AG09309 (cell line): ENCODE measurements around the gene SLC25A42.
"Not testable (repeated sequence)": the region's sequence is repeated elsewhere in the genome, so short reads cannot be mapped to it uniquely, and the experiment has no call there.

Experiments
- DNase-seq: peaks from one replicate; pipeline ENCODE4 v3.0.0-alpha.2; 2010; ENCODE audit warnings: low read depth
- H3K4me3 ChIP-seq: 2 replicates; pipeline ENCODE4 v1.5.1; 2011; ENCODE audit warnings: mild to moderate bottlenecking, low read depth, low read length, moderate library complexity; ENCODE audit not compliant: control insufficient read depth
- CTCF ChIP-seq: IDR thresholded peaks from 2 replicates; pipeline ENCODE4 v1.5.1; 2011; ENCODE audit warnings: mild to moderate bottlenecking, low read depth, low read length, inconsistent platforms; ENCODE audit not compliant: insufficient read depth, control insufficient read depth; ENCODE audit errors: missing control alignments

Gene SLC25A42

GRCh38 chr19:19132912-19133311, 69.1 kb downstream of the SLC25A42 start:
- DNase-seq: no peak
- no peak for TF ChIP-seq CTCF

GRCh38 chr19:19133985-19134384, 70.2 kb downstream of the SLC25A42 start:
- no peak for DNase-seq
- H3K4me3 ChIP-seq: no peak overlapping the region
- TF ChIP-seq CTCF: no peak

More at GRCh38 chr19:19132912-19133311, 69.1 kb downstream of the SLC25A42 start:
- H3K4me3 ChIP-seq: no peak overlapping the region

DNA sequence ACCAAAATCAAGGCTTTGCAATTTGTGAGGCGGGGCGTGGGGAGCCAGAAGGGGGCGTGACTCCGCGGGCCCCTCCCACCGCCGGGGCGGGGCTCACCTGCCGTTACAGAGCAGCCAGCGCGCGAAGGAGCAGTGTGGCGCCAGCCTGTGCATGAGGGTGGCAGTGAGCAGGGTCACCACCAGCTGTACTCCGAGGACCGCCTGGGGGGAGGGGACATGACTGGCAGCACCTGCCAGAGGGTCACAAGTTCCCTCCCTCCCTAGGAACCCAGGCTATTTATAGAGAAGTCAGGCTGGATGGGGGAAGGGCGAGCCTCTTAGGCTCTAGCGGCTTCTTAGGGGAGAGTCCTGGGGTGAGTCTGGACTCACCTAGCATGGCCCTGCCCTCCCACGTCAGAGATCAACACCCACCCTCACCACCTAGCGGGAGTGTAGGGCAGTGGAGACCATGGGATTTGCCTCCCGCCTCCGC, 70.9 kb downstream of the SLC25A42 start:
- H3K4me3 ChIP-seq: no peak overlapping the region
- DNase-seq: no peak
- TF ChIP-seq CTCF: no peak

GRCh38 chr19:19135713-19136112, 71.9 kb downstream of the SLC25A42 start:
- not testable (repeated sequence) for H3K4me3 ChIP-seq, DNase-seq

GRCh38 chr19:19137556-19138108, 73.8 kb downstream of the SLC25A42 start:
- no peak for DNase-seq

DNA sequence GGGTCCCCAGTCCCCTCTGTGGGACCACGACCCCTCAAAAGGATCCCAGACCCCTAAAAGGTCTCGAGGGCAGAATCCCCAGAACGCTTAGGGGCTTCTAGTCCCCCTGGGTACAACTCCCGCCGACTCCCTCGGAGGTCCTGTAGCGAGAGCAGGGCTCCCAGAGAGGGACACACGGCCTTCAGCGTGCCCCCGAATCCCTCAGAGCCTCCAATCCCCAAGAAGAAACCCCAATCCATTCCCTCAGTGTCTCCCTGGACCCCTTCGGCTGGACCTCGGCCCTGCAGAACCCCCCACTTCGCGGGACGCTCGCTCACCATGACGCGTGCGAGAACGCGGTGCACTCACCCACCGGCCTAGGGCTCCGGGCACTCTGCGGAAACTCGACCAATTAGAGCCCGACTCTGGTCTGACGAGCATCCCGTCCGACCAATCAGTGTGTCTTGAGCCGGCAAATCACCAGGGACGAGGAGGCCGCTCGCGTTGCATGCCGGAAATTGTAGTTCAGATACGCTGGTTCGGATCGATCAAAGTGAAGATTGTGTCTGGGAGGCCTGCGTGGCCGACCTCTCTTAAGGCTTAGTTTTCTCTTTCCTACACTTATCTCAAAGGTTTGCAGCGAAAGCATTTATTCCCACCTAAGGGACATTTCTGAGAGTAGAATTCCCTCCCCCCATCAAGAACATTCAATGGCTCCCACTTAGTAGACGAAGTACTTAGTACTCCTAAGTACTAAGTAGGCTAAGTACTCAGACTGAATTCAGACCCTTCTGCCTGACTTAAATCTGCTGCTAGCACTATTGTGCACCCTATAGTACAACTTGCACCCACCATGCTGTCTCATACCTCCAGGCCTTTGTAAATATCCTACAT, 74.6 kb downstream of the SLC25A42 start, which contains the start of gene TMEM161A:
Gene TMEM161A, minus strand, starts transcription at position 370 of the 873 bp plus-strand sequence. Its CDS starts 50 bp downstream, at position 320.
- TF ChIP-seq CTCF: no peak
- DNase-seq: peak; percentile 98
- peak within 1 kb of the TSS; percentile 68 for H3K4me3 ChIP-seq

More at GRCh38 chr19:19137556-19138108, 73.8 kb downstream of the SLC25A42 start:
- TF ChIP-seq CTCF: no peak
- H3K4me3 ChIP-seq: peak overlapping the region; percentile 68

GRCh38 chr19:19139876-19140229, 76.1 kb downstream of the SLC25A42 start:
- no peak overlapping the region for H3K4me3 ChIP-seq
- no peak for DNase-seq
- TF ChIP-seq CTCF: no peak
